Retinal pigment epithelial cell (primary cell): Measurements from ENCODE around the gene ADGB.
"Not testable (repeated sequence)": the region's sequence is repeated elsewhere in the genome, so short reads cannot be mapped to it uniquely, and the experiment has no call there.

ENCODE experiments used
- DNase-seq: peaks from one replicate; pipeline ENCODE4 v3.0.0-alpha.2; 2010; ENCODE audit warnings: low read depth
- H3K4me3 ChIP-seq: 2 replicates; pipeline ENCODE4 v1.5.1; 2011; ENCODE audit warnings: mild to moderate bottlenecking, low read length, control low read depth, moderate library complexity
- TF ChIP-seq, protein P1 (sequence below): conservative IDR thresholded peaks from 2 replicates; pipeline ENCODE4 v1.5.1; 2011; ENCODE audit warnings: low read depth, low read length, control low read depth, inconsistent platforms

The ADGB gene

DNA sequence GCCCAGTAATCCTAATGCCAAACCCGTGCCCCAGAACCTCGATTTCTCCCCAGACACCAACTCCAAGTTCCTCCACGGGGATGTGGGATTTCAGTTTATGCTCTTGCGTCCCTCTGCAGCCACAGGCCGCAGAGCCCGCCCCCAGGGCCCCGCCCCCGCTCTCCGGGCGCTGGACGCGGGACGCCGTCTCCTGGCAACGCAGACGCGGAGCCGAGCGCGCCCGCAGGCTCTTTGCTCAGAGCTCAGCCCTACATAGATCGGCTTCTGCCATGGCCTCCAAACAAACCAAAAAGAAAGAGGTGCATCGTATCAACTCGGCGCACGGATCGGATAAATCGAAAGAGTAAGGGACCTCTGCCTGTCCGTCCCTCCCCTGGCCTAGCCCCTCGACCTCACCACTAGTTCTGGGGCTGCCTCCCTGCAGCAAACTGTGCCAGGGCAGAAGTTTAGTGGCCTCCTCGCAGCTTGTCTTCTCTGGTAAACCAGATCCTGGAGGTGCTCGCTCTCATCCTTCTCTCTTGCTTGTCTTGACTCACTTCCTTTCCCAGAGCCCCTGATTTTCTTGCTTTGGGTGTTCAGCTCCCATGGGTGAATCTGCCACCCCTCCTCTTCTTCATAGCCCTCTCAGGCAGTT lies at the start of gene ADGB:
ADGB (plus strand) TSS at position 201 of the 634 bp plus-strand sequence; CDS start at position 270, 69 bp downstream.
- TF ChIP-seq, protein P1, sequence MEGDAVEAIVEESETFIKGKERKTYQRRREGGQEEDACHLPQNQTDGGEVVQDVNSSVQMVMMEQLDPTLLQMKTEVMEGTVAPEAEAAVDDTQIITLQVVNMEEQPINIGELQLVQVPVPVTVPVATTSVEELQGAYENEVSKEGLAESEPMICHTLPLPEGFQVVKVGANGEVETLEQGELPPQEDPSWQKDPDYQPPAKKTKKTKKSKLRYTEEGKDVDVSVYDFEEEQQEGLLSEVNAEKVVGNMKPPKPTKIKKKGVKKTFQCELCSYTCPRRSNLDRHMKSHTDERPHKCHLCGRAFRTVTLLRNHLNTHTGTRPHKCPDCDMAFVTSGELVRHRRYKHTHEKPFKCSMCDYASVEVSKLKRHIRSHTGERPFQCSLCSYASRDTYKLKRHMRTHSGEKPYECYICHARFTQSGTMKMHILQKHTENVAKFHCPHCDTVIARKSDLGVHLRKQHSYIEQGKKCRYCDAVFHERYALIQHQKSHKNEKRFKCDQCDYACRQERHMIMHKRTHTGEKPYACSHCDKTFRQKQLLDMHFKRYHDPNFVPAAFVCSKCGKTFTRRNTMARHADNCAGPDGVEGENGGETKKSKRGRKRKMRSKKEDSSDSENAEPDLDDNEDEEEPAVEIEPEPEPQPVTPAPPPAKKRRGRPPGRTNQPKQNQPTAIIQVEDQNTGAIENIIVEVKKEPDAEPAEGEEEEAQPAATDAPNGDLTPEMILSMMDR, result no peak
- peak within 1 kb of the TSS; percentile 60 for H3K4me3 ChIP-seq
- DNase-seq, result no peak

DNA sequence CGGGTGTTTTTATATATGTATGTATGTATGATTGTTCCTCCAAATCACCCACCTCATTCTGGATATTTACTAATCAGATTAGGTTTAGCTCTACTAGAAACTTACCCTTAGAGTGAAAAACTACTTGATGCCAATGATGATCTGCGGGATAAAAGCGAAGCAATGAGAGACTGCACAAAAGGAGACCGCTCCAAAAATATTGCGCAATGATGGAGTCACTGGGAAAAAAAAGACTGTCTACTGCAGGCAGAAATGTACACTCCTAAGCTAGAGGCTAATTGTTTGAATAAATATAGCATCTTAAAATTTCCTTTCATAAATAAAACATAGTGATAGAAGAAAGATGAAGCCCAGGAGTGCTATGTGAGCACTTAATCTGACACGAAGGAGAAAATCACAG lies 47.9 kb upstream of the ADGB start:
- no peak overlapping the region for H3K4me3 ChIP-seq
- TF ChIP-seq, protein P1, result no peak
- no peak for DNase-seq

DNA sequence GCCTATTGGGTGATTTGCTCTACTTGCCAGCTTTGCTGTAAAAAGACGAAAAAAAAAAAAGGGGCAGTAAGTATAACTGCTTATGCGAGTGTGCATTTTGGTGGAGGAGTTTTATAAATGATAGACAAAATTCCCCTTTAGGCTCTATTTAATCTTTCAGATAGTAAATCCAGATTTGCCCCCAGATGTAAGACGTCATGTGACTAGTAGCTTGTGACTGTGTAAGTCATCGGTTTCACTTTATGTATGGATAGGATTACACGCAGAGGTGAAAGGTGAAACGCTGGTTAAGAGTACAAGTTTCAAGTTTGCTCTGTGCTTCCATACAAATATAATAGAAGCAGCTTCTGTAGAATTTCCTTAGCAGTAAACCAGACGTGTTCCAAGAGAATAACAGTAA lies 47.2 kb upstream of the ADGB start:
- H3K4me3 ChIP-seq, result no peak overlapping the region
- DNase-seq, result peak; percentile 43
- TF ChIP-seq, protein P1, result no peak

DNA sequence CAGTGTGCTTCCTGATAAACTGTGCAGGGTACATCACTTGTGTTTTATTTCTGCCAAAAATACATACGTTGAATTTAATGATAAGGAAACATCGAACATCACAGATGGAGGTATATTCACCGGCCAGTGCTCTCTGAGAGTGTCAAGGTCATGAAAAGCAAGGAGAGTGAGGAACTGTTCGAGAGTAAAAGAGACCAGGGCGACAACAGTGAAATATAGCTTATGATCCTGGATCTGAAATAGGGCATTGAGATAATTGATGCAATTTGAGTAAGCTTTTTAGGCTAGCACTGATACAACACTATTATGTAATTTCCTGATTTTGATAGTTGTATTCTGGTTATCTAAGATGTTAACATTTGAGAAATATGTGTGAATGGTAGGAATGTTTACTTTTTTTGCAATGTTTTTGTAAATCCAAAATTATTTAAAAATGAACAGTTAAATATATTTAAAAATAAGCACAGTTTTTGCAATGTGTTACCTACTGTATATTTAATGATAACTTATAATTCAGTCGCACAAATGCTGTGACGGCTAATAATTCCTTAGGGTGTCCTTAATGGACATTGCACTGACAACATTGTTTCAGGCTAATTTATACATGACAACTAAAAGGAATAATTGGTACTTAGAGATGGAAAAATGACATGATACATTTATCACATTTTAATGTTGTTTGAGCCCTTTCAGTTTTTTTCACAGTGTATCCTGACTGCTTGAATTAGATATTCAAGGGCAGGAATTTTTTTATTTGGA lies 45.2 kb upstream of the ADGB start:
- TF ChIP-seq, protein P1, result no peak
- no peak for DNase-seq
- no peak overlapping the region for H3K4me3 ChIP-seq

DNA sequence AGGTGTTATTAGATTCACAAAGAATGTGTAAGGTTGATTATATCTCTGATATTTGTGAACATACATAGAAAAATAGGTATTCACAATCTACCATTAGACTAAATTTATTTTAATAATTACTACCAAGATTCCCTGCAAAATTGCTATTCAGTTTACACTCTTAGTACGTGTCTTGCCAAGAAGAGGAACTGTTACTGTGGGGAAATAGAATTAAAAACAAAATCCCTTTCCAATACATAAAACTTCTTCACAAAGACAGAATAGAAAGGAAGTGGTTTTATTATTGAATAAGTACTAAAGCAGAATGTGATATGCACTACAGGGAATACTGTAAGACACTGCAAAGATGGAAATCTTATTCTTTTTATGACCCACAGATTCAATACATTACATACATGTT lies 38.2 kb upstream of the ADGB start:
- TF ChIP-seq, protein P1, result no peak
- H3K4me3 ChIP-seq, result no peak overlapping the region
- DNase-seq, result no peak

DNA sequence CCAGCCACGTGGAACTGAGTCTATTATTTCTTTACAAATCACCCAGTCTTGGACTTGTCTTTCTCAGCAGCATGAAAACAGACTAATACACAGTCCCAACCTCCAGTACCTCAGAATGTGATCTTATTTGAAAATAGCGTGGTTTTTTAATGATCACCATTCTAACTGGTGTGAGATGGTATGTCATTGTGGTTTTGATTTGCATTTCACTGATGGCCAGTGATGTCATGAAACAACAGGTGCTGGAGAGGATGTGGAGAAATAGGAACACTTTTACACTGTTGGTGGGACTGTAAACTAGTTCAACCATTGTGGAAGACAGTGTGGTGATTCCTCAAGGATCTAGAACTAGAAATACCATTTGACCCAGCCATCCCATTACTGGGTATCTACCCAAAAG lies 32.1 kb upstream of the ADGB start:
- H3K4me3 ChIP-seq, DNase-seq: not testable (repeated sequence)

DNA sequence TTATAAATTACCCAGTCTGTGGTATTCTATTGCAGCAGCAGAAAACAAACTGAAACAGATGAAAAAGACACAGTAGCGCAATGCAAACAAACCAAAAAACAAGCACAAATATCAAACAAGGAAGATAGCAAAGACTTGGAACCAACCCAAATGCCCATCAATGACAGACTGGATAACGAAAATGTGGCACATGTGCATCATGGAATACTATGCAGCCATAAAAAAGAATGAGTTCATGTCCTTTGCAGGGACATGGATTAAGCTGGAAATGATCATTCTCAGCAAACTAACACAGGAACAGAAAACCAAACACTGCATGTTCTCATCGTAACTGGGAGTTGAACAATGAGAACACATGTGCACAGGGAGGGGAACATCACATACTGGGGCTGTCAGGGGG lies 30.2 kb upstream of the ADGB start:
- not testable (repeated sequence) for DNase-seq, H3K4me3 ChIP-seq

DNA sequence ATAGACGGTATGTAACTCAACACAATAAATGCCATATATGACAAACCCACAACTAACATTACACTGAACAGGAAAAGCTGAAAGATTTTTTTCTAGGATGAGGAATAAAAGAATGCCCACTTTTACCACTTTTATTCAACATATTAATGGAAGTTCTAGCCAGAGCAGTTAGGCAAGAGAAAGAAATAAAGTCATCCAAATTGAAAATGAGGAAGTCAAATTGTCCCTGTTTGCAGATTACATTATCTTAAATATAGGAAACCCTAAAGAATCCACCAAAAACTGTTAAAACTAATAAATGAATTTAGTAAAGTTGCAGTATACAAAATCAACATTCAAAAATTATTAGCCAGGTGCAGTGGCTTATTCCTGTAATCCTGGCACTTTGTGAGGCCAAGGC lies 24.6 kb upstream of the ADGB start:
- no peak overlapping the region for H3K4me3 ChIP-seq
- TF ChIP-seq, protein P1, result no peak
- no peak for DNase-seq
